ENCODE data around the gene SLC25A10.
A peak's percentile ranks its signal among the peaks of the same experiment; 100 is the strongest.
"Not testable (repeated sequence)": the region's sequence is repeated elsewhere in the genome, so short reads cannot be mapped to it uniquely, and the experiment has no call there.

SLC25A10 gene, protein sequence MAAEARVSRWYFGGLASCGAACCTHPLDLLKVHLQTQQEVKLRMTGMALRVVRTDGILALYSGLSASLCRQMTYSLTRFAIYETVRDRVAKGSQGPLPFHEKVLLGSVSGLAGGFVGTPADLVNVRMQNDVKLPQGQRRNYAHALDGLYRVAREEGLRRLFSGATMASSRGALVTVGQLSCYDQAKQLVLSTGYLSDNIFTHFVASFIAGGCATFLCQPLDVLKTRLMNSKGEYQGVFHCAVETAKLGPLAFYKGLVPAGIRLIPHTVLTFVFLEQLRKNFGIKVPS

DNA sequence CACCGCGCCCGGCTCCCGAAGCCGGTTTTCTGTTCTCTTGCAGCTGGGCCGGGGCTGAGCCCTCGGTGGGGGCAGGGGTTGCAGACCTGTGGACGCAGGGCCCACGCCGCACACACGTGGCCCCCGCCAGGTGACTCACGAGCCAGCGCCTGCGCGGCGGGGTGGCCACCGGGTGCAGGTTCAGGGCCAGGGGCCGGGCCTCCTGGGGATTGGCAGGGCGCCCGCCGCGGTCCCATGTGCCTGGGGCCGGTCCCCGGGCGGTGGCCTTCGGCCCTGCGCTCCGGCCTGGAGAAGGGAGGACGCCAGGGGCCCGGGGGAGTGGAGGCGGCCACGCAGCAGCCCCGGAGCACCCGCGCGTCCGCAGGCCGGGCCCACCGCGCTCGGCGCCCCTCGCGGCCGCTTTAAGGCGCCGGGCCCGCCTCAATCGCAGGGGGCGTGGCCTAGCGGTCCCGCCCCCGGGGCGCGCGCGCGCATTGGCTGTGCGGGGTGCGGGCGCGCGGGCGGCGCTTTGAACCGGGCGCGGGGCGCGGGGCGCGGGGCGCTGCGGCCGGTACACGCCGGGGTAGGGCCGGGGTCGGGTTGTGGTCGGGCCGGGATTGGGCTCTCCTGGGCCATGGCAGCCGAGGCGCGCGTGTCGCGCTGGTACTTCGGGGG lies at the start of gene SLC25A10:
SLC25A10 (plus strand) TSS at position 471 of the 654 bp plus-strand sequence; CDS start at position 614, 143 bp downstream.
- DNase-seq = peak; percentile 70

DNA sequence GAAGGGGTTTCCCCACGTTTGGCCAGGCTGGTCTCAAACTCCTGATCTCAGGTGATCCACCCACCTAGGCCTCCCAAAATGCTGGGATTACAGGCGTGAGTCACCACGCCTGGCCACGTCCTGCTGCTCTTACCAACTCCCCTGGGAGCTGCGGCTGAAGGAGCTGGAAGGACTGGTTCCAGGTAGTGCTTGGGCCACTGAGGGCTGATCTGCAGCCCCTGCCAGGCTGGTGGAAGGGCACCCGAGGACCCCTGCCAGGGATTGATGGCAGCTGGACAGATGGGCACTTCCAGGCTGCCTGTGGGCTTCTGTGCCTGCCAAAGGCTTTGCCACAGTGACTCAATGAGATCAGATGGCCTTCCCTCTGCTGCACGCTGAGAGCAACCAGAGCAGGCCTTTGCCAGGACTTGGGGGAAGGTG lies 48.0 kb upstream of the SLC25A10 start:
- no peak for DNase-seq

DNA sequence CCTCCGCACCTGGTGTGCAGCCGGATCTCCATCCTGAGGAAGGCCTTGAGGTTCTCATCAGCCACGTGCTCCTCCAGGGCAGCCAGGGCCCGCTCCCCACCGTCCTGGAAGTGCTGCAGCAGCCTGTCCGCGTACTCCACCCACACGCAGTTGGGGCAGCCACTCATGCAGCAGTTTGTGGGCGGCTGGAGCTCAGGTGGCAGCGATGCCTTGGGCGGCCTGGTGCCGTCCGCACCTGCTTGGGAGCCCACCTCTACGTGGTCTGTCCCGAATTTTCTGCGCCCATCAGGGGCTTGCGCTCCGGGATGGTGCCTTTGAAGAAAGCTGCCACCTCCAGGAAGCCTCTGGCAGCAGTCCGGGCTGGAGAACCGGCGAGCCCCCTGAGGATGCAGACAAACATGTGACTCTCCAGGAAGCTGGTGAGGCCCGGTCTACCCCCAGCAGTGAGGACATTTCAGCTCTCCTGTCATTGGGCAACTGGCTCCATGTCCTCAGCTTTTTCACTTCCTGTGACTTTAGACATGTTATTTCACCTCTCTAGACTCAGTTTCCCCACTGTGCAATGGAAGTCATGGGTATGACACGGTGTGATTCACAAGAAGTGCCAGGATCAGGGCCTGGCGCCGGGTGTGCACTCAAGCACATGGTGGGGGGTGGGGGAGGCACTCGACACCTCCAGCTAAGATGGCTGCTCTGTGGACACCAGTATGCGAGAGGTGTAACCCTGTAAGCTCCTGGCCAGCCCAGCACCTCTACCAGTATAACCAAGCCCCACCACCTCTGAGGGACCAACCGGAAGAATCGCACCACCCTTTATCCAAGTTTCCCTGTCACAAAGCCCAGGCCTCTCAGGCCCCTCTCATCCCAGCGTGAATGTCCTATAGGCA lies 46.6 kb upstream of the SLC25A10 start:
- peak; percentile 66 for DNase-seq

DNA sequence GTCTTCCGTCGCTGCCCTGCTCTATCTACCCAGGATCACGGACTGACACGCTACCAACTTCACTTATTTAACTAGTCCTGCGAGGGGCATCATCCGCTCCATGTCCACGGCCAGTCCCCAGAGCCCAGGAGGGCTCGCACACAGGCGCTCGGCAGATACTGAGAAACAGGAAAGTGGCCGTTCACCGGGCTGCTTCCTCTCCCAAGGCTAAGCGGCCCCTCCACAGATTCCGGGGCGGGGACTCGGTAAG lies 46.1 kb upstream of the SLC25A10 start:
- DNase-seq = peak; percentile 71

DNA sequence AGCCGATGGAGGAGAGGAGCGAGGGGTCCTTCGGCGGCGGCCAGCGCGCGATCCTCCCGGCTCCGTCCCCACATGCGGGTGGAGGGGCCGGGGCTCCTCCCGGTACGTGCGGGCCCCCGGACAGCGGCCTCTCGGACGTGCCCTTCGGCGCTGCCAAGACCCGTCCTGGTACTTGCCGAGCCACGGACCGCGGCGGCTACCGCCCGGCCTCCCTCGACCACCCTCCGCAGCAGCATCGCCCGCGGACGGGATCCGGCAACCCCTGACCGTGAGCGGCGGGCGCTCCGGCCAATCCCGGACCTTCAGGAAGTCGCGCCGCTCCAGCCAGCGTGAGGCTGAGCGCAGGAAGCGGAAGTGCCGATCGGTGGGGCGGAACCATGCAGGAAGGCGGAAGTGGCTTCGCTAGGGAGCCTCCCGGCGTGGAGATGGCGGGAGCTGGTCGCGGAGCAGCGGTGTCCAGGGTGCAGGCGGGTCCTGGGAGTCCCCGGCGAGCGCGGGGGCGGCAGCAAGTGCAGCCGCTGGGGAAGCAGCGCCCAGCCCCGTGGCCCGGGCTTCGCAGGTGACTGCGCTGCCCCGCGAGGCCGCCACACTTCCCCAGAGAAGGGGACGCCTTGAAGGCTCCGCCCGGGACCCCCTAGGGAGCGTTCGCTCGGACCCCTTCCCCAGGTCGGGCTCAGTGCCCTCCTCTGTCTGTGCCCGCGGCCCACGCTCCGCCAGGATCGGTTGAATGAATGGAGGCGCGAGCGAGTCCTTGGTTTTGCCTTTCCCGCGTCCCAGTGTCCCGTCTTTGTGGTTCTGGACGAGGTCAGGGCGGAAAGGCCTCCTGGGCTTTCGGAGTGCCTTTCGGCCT lies 45.5 kb upstream of the SLC25A10 start, which contains the start of the genes CCDC137 and OXLD1:
CCDC137 (plus strand) TSS at position 396 of the 850 bp plus-strand sequence; CDS start at position 426, 30 bp downstream.
OXLD1 (minus strand) TSS at position 264 of the 850 bp plus-strand sequence; CDS start at position 236, 28 bp downstream.
- peak; percentile 77 for DNase-seq

DNA sequence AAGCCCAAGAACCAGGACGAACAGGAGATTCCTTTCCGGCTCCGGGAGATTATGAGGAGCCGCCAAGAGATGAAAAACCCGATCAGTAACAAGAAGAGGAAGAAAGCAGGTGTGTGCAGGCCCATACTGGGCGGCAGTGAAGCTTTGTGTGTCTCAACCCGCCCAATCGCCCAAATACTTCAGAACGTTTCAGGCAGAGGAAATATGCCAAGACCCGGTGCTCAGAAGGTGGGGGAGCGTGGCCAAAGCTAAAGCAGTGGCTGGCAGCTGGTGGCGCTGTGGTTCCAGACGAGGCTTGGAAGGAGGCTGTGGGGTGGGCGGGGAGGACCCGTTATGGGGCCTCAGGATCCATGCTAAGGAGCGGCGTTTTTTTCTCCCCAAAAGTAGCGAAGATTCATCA lies 44.3 kb upstream of the SLC25A10 start:
- no peak for DNase-seq

DNA sequence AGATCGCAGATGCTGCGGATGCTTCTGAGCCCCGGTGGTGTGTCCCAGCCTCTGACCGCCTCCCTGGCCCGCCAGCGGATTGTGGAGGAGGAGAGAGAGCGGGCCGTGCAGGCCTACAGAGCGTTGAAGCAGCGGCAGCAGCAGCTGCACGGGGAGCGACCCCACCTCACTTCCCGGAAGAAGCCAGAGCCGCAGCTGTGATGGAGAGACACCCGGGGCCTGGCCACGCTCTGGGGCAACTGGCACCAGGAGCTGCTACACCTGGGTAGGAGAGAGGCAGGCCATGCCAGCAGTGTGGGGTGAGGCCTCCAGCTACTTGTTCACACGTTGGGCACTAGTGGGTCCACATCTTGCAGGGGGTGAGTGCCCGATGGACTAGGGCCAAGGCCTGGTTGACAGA lies 39.6 kb upstream of the SLC25A10 start:
- DNase-seq = no peak

DNA sequence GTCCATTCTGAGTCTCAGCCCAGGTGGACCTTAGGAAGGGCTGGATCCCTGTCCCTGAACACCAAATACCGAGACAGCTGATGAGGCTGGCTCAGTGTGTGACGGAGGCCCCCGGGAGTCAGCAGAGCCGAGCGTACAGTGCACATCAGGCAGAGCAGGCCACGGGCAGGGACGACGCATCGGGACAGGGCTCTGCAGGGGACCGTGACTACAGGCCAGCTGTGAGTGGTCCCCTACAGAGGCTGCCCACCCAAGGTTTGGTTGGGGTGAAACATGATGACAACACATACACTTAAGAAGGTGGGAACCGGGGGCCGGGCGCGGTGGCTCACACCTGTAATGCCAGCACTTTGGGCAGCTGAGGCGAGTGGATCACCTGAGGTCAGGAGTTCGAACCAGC lies 39.1 kb upstream of the SLC25A10 start:
- no peak for DNase-seq

DNA sequence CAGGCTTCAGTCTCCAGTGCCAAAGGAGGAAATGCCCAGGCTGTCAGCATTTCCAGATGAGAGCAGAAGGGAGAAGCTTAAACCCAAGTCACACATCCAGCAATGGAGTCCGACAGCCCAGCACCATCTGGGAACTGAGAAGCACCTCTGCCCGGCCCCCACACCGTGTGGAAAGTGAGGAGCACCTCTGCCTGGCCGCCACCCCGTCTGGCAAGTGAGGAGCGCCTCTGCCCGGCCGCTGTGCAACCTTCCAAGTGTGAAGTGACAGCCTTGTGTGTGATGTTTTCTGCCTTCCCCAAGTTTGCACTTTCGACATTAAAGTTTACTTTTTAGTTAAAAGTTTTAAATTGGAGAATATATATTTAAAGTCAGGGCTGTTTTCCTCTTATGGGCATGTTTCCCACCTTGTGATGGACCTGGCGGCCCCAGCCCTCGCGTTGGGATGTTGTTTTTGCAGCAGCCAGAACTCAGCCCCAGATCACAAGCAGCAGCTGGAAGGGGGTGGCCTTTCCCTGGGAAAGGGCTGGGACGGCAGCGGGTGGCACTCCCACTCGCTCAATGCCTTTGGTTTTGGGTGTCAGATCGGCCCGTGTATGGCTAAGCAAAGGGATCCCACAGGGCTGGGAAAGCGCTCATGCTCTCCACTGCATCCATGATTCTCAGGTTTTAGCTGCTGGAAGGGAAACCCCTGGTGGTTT lies 38.4 kb upstream of the SLC25A10 start:
- DNase-seq = no peak

DNA sequence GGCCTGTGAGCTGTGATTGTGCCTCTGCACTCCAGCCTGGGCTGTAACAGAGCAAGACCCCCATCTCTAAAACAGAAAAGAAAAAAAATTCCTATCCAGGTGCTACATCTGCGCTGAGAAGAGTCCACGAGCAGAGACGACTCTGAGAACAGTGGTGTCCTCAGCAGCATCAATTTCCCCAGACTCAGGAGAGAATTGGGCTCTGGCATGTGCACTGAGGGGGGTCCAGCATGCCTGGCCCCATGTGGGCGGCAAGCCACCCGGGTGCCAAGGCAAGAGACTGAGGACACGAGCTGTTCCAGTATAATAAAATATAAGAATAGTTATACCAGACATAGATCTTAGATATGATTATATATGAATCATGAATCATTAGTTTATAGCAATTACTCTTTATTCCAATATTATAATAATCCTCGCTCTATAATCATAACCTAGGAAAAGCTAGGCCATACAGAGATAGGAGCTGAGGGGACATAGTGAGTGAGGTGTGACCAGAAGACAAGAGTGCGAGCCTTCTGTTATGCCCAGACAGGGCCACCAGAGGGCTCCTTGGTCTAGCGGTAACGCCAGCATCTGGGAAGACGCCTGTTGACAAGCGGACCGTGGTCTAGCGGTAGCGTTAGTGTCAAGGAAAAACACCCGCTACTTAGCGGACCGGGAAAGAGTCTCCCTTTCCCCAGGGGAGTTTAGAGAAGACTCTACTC lies 36.4 kb upstream of the SLC25A10 start:
- DNase-seq = not testable (repeated sequence)

DNA sequence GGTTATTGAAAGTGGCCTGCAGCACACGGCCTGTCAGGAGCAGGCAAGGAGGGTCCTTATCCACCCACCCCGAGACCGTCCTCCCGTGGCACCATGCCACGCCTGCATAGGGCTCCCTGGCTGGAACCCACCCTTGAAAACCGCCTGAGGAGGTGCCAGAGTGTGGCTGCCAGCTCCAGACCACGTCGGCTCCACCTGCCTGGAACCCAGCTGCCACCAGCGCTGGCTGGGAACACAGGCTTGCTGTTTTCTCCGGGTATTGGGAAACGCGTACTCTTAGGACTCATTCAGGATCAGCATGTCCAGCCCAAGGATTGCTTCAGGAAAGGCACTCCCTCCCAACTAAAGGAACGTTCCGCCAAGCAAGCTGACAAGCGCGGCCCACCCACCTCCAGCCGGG lies 35.2 kb upstream of the SLC25A10 start:
- no peak for DNase-seq

DNA sequence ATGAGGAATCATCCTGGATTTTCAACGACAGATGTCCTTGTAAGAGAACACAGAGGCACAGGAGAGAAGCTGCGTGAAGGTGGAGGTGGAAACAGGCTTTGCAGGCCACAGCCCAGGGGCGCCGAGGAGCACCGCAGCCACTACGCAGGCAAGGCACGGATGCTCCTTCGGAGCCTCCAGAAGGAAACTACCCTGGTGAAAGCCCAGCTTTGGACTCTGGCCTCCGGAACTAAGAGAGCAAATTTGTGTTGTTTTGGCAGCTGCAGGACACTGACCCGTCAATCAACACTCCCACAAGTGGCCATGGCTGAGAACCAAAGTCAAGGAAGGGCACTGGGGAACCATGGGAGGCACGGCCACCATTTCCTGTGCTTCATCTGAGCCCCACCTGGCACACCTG lies 31.9 kb upstream of the SLC25A10 start:
- no peak for DNase-seq

DNA sequence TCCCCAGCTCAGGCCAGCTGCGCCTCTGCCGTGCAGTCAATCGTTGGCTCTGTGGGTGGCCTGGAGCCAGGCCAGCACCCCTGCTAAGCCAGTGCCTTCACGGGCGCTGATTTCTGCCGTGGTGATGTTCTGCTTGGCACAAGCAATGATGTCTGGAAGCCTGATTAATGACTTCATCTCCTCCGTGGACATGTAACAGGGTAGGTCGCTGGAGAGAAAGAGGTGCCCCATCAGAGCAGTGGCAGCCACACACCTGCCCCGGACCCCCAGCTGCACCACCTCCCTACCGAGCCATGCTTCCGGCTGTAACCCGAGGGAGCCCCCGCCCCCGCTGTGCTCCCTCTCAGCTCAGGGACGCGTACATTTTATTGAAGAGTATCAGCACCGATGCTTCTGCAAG lies 30.4 kb upstream of the SLC25A10 start:
- no peak for DNase-seq

DNA sequence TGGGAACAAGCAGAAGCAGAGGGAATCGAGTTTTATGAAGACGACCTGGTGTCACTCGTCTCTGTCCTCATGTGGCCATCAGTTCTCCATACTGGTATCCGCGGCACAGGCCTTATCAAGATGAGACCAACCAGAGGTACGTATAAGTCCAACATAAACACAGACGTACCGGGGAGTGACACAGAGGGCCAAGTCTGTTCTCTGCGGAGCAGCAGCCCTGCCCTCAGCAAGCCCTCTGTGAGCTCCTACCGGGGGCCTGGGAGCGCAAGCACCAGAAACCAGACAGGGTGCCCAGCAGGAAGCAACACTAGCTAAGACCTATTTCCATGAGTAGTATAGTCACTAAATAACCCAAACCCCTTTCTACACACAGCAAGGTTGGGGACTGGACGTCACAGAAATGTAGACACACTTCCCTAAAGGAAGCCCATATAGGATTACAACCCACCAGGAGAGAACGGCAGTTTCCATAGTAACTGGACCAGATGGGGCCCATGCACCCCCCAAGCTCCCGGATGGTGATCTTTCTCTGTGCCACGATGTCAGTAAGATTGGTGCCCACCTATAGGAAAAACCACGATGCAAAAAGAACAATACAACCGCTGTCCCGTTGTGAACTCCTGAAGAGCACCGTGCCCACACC lies 29.4 kb upstream of the SLC25A10 start:
- DNase-seq = no peak

DNA sequence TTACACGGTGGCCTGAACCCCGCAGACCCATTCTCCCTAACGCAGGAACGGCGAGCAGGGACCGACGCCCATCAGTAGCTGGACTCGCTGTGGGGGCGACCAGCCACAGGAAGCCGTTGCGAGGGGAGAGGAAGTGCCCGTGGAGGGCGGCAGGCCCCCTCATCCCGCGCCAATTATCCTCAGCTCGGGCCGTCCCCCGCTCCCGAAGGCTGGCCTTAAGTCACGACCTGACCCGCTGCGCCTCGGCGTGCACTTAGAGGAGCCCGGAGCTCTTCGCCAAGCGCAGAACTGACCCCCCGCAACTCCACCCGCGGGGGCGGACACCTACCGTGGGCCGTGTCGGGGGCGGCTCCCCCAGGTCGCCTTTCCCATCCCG lies 28.9 kb upstream of the SLC25A10 start:
- no peak for DNase-seq

DNA sequence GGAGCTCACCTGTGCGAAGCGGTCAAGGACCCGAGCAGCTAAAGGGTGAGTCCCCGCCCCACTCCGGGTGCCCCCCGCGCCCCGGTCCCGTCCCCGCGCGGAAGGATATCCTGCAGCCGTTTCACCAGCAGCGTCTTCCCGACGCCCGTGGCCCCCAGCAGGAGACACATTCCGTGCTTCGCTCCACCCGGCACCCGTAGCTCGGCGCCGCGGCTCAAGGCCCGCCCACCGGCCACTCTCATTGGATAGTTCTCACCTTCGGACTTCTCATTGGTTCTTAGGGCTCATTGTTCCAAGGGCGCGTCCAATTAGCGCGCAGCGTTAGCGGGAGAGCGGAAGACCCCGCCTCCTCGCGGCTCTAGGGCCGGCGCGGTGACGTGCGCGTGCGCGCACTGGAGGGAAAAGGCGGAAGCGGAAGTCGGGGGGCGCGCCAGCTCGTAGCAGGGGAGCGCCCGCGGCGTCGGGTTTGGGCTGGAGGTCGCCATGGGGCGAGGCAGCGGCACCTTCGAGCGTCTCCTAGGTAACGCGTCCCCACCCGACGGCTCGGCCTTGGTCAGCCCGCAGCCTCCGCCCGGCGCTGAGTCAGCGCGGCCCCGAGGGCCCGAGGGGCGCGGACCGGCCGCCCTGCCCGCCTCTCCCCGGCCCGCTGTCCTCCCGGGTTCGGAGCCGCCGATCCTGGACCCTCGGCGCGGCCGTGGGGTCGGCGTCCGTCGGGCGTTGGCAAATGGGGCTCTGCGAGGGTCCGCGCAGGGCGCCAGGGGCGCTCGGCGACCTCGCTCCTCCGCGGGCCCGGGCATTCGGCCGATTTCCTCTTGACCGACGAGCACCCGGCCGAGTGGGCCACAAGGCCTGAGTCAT lies 28.3 kb upstream of the SLC25A10 start, which contains the start of the genes ARL16 and HGS:
ARL16 (minus strand) TSS at position 214 of the 858 bp plus-strand sequence; CDS start at position 170, 44 bp downstream.
HGS (plus strand) TSS at position 428 of the 858 bp plus-strand sequence; CDS start at position 484, 56 bp downstream.
- peak; percentile 96 for DNase-seq

DNA sequence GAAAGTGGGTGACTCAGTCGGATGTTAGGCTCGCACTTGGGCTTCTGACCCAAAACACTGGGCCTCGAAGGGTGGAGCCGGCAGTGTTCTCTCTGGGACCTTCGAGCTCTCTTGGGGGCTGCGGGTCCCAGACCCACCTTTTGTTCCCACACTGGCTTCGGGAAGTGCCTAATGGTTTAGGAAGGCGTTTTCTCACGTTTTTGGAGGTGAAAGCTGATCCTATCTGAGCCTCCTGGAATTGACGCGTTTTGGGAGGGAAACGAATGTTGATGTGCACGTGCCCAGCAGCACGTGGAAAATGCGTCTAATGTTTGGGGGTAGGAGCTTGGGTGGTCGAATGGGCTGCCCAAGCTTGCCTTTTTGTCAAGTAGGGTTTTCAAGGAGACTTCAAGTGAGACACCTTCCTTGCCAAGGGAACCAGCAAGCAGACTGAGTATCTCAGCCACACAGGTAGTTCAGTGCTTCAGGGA lies 27.6 kb upstream of the SLC25A10 start:
- DNase-seq = no peak

DNA sequence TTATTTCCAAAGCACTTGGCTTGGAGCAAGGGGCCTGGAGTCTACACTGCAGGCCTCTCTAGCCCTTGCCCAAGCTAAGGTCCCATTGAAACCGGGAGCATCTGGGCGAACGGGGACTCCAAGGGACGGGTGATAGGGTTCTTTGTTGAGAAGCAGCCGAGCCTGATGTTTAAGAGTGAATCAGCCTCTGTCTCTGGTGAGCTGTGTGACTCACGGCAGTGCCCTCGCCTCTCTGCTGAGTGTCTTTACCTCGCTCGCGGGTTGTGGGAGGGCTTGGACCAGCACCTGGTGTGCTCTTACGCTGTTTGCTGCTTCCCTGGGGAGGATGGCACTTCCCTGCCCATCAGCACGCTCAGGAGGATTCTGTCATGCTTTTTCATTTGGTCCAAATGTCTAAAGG lies 27.0 kb upstream of the SLC25A10 start:
- no peak for DNase-seq

DNA sequence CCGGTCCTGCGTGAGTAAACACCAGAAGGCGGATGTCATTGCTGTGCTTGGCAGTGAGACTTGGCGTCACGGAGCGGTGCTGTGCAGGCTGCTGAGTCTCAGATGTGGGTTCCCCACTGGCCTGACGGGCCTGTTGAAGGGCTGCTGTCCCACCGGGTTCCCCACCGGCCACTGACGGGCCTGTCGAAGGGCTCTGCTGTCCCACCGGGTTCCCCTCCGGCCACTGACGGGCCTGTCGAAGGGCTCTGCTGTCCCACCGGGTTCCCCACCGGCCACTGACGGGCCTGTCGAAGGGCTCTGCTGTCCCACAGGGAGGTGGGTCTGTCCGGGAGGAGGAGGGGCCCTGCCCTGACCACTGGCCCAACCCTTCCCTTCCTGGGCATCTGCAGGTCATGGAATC lies 25.5 kb upstream of the SLC25A10 start:
- DNase-seq = no peak

Measured in NCI-H510A treated with DMSO at 0.1 percent for 48 hours (cell line).